HFF-Myc (cell line): ENCODE results near the gene ELP2.

Experiments used
- DNase-seq: peaks from one replicate; pipeline ENCODE4 v3.0.0-alpha.2; 2011; ENCODE audit warnings: low read depth; ENCODE audit errors: extremely low read depth
- H3K4me3 ChIP-seq: replicated peaks from 2 replicates; pipeline ENCODE4 v1.5.1; 2011; ENCODE audit warnings: low read depth, mild to moderate bottlenecking, control low read depth, low read length
- CTCF ChIP-seq: IDR thresholded peaks from 2 replicates; pipeline ENCODE4 v1.5.1; 2012; ENCODE audit warnings: mild to moderate bottlenecking, low read depth, low read length, control low read depth; ENCODE audit errors: missing control alignments

Gene ELP2

GRCh38 chr18:36191286-36191685 is 61.6 kb downstream of the ELP2 start:
- TF ChIP-seq CTCF: no peak
- DNase-seq: no peak
- no peak overlapping the region for H3K4me3 ChIP-seq

- no peak for DNase-seq
- TF ChIP-seq CTCF: no peak
- no peak overlapping the region for H3K4me3 ChIP-seq
Observed at GRCh38 chr18:36191711-36192110, 62.0 kb downstream of the ELP2 start.

DNA sequence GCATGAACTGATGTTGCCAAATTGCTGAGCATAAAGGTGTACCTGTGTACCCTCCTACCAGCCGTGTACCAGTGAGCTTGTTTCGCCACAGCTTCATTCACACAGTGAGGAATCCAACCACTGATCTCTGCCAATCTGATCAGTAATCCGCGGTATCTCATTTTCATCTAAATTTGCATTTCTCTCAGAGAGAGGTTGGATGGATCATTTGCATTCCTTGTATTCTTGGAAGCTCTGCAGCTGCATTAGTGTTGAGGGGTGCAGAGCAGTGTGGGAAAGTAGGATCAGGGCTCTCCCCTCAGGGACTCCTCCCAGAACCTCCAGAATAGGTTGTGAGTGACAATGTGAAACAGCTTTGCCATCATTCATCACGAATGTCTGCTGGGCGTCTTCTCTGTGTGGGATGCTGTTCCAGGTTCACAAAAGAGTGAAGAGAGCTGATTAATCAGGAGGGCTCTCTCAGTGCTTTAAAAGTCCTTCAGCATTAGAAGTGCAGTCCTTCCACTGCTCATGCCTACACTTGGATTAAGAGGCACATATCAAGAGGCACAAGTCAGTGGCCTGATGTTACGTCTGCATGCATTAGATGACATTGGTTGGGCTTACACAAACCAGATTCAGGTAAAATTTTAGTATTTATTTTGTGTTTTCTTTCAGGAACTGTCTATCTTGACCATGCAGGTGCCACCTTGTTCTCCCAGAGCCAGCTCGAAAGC is 65.1 kb downstream of the ELP2 start:
- DNase-seq: no peak
- no peak overlapping the region for H3K4me3 ChIP-seq
- no peak for TF ChIP-seq CTCF

DNA sequence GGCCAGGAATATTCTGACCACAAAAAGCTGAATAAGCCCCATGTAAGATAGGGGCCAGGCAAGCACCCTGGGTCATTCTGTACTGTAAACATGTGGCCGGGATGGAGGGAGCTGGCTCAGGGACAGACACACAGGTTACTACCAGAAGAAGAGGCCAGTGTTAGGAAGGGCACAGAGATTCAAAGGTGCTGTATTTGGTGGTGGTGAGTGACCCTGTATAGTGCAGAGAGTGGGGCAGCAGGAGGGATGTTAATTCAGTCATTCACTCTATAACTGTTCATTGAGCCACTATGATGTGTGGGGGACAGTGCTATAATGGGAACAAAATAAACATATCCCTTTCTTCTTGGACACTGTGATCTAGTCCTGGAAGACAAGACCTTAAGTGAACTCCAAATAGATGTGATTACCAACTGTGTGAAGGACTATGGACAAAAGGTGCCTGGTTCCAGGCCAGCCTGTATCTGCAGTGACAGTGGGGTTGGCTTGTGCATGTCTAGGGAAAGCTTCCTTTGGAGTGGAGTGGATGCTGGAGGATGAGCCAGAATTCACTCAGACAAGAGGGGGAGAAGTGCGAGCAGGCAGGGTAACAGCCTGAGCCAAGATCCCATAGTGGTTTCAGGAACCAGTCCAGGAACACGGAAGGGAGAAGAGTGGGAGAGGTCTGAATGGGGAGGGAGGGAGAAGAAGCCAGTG is 65.9 kb downstream of the ELP2 start:
- no peak for DNase-seq
- TF ChIP-seq CTCF: no peak

GRCh38 chr18:36196238-36196995 is 66.7 kb downstream of the ELP2 start:
- TF ChIP-seq CTCF: no peak
- no peak overlapping the region for H3K4me3 ChIP-seq
- no peak for DNase-seq

More for the DNA sequence above, 65.9 kb downstream of the ELP2 start:
- no peak overlapping the region for H3K4me3 ChIP-seq

- DNase-seq: no peak
- no peak for TF ChIP-seq CTCF
- H3K4me3 ChIP-seq: no peak overlapping the region
Observed at GRCh38 chr18:36197511-36198166, 67.9 kb downstream of the ELP2 start.
